Measurements from ENCODE around the gene NDUFV1.

DNA sequence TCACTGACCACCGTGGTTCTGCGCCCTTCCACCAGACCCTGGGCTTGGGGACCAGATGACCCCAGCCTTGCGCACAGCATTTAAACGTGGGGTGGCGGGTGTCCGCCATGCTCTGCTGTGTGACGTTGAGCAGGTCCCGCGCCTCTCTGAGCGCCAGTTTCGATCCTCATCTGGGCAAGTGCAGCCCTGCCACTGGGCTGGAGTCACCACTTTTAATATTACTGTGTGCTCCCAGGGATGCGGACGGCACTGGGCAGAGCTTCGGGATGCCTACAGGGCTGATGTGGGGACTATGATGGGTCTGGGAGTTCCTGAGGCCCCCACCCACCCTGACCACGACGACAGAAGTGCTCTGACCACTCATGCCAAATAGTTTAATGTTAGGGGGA, 24.2 kb downstream of the NDUFV1 start:
- TF ChIP-seq, protein P1, sequence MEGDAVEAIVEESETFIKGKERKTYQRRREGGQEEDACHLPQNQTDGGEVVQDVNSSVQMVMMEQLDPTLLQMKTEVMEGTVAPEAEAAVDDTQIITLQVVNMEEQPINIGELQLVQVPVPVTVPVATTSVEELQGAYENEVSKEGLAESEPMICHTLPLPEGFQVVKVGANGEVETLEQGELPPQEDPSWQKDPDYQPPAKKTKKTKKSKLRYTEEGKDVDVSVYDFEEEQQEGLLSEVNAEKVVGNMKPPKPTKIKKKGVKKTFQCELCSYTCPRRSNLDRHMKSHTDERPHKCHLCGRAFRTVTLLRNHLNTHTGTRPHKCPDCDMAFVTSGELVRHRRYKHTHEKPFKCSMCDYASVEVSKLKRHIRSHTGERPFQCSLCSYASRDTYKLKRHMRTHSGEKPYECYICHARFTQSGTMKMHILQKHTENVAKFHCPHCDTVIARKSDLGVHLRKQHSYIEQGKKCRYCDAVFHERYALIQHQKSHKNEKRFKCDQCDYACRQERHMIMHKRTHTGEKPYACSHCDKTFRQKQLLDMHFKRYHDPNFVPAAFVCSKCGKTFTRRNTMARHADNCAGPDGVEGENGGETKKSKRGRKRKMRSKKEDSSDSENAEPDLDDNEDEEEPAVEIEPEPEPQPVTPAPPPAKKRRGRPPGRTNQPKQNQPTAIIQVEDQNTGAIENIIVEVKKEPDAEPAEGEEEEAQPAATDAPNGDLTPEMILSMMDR (IDR thresholded peaks at IDR 0.05) = no peak
- TF ChIP-seq POLR2A (IDR thresholded peaks at IDR 0.05) (no peak), POLR2AphosphoS5 (IDR thresholded peaks at IDR 0.05) (no peak)

Data from gastroesophageal sphincter (tissue), 3 donors.